Choroid plexus epithelial cell (primary cell): ENCODE measurements around the gene ATXN3.

Source experiments
- DNase-seq: peaks from one replicate; pipeline ENCODE4 v3.0.0-alpha.2; 2010; ENCODE audit warnings: low read depth
- H3K4me3 ChIP-seq: 2 replicates; pipeline ENCODE4 v1.5.1; 2011; ENCODE audit warnings: low read depth, mild to moderate bottlenecking, control low read depth, low read length, moderate library complexity
- TF ChIP-seq, protein P1 (sequence below): conservative IDR thresholded peaks from 2 replicates; pipeline ENCODE4 v1.5.1; 2011; ENCODE audit warnings: low read depth, mild to moderate bottlenecking, control low read depth, inconsistent platforms, low read length, moderate library complexity

Gene ATXN3

DNA sequence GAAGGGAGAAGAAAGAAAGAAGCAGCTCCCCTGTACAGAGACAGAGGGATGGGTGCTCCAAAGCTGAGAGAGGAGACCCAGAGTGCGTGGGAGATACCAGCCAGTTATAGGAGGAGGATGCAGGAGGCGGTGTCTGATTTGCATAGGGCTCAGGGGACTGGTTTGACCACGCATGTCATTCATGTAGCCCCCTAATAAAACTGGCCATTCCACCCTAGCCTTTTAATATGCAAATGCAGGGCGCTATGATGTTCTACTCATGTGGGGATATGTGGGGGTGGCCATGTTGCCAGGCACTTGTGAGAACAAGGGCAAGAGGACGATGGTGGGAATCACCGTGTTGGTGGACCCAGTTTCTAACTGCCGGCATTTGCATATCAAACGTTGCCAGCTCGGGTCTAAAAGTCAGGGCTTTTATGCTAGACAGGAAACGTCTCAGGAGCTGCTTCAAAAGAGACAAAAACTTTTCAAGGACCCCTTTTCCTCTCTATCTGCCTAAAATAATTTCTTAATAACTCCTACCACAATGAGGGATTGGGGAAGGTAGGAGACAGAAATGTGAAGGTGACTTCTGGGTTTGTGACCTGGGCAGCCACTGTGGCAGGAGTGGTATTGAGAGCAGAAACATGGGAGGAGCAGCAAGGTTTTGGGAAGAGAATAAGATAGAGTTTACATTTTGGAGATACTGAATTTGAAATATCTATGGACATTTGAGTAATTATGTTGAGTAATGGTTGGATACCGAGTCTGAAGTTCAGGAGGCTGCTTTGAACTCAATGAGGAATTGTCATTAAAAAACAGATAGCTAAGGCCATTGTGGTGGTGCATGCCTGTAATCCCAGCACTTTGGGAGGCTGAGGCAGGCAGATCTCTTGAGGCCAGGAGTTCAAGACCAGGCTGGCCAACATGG is 2.2 kb upstream of the ATXN3 start:
- peak; percentile 6 for DNase-seq
- H3K4me3 ChIP-seq, result no peak overlapping the region
- TF ChIP-seq, protein P1, sequence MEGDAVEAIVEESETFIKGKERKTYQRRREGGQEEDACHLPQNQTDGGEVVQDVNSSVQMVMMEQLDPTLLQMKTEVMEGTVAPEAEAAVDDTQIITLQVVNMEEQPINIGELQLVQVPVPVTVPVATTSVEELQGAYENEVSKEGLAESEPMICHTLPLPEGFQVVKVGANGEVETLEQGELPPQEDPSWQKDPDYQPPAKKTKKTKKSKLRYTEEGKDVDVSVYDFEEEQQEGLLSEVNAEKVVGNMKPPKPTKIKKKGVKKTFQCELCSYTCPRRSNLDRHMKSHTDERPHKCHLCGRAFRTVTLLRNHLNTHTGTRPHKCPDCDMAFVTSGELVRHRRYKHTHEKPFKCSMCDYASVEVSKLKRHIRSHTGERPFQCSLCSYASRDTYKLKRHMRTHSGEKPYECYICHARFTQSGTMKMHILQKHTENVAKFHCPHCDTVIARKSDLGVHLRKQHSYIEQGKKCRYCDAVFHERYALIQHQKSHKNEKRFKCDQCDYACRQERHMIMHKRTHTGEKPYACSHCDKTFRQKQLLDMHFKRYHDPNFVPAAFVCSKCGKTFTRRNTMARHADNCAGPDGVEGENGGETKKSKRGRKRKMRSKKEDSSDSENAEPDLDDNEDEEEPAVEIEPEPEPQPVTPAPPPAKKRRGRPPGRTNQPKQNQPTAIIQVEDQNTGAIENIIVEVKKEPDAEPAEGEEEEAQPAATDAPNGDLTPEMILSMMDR, result no peak

DNA sequence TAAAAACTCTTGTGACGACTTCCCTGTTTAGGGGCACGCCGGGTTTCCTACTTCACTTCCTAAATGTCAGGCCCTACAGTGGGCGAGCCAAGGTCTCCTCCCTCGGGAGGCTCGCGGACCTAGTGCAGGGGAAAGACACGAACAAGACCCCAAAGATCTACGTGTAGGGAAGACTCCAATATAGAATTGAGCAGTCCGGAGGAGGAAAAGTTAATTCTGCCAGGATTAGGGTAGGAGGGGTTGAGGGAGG is 564 bp downstream of the ATXN3 start:
- H3K4me3 ChIP-seq, result peak overlapping the region; percentile 82
- TF ChIP-seq, protein P1, result no peak
- DNase-seq, result no peak

DNA sequence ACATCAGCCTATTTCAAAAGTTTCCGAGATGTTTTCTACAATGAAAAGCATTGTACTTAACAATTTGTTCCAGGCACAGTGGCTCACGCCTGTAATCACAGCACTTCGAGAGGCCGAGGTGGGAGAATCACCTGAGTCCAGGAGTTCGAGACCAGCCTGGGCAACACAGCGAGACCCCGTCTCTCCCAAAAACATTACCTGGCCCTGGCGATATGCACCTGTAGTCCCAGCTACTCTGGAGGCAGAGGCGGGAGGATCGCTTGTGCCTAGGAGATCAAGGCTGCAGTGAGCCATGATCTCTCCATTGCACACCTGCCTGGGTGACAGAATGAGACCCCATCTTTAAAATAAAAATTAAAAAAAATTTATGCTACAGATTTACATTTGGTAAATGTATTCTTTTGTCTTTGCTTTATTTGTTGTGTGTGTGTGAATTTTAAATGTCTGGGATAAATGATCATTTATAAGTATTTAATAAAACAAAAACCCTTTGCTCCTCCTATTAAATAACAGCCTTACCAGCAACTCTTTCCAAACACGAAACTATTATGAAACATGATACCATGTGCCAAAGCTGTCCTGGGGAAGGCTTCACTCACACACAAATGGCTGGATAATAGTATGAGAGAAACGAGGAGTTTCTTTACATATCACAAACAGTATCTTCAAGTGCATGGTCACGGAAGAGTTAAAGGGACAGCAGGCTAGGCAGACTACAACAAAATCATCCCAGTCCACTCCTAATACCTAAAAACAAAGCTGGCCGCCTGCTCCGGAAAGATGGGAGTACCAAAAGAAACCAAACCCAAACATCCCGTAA is 1.1 kb downstream of the ATXN3 start:
- TF ChIP-seq, protein P1, result no peak
- peak overlapping the region; percentile 82 for H3K4me3 ChIP-seq
- peak; percentile 66 for DNase-seq

DNA sequence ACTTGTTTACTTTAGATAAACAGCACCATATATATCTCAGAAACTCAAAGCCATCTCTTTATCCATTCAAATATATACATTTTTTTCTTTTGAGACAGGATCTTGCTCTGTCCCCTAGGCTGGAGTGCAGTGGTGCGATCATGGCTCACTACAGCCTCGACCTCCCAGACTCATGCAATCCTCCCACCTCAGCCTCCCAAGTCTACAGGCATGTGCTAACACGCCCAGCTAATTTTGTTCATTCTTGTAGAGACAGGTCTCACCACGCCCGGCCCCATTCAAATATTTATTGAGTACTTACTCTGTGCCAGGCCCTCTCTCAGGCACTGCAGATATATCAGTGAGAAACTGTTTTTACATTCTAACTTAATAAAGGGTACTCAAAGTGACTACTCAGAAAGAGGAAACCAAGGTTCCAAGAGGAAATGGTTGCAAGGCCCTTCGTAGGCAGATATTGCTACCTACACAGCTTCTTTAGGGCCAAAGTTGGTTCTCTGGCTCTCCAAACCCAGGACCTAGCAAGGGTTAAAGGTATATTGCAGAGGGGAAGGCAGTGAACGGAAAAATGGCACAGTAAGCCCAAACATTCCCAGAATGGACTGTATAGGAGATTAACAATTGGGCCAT is 2.9 kb downstream of the ATXN3 start:
- TF ChIP-seq, protein P1, result no peak
- no peak overlapping the region for H3K4me3 ChIP-seq
- no peak for DNase-seq

DNA sequence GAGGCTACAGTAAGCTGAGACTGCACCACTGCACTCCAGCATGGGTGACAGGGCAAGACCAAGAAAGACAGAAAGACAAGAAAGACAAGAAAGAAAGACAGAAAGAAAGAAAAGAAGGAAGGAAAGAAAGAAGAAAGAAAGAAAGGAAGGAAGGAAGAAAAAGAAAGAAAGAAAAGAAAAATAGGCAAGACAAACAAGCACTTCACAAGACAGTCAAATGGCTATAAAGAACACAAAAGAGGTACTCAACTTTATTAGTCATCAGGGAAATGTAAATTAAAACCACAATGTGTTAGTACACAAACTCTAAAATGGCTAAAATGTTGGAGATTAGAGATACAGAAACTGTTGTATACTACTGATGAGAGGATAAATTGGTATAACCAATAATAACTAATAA is 6.6 kb downstream of the ATXN3 start:
- TF ChIP-seq, protein P1, result no peak
- DNase-seq, result no peak
- H3K4me3 ChIP-seq, result no peak overlapping the region

DNA sequence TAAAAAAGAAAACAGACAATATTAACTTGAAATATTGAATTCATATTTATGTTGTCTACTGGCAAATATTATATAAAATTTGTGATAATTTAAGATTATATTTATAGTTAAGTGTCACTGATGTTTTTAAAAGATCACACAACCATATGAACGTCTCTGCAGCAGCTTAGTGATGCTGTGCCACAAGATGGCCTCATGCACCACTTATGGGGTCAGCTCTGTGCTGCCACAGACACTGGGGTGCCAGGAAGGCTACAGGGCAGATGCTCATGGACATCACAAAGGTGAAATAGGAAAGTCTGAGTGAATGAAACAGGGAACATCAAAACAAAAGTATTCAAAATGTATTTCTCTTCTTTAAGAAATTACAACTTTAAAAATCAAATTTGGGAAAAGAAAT is 13.1 kb downstream of the ATXN3 start:
- no peak overlapping the region for H3K4me3 ChIP-seq
- DNase-seq, result peak; percentile 3
- TF ChIP-seq, protein P1, result peak; percentile 15
